Measurements from ENCODE around the gene ARPC1A.

Gene ARPC1A

GRCh38 chr7:99390941-99391602 is 65.4 kb downstream of the ARPC1A start:
- no peak for DNase-seq
- no peak for ATAC-seq

- DNase-seq (no peak), ATAC-seq (no peak)
Measured at GRCh38 chr7:99392046-99392445, 66.3 kb downstream of the ARPC1A start.

GRCh38 chr7:99392659-99393354 is 67.1 kb downstream of the ARPC1A start:
- ATAC-seq (peak; percentile 79), DNase-seq (peak; percentile 79)

- DNase-seq (no peak), ATAC-seq (no peak)
Measured at GRCh38 chr7:99393355-99394187, 67.9 kb downstream of the ARPC1A start.

- ATAC-seq (no peak), DNase-seq (no peak)
Measured at GRCh38 chr7:99394188-99394502, 68.4 kb downstream of the ARPC1A start.

- no peak for ATAC-seq
- DNase-seq: no peak
Measured at GRCh38 chr7:99395616-99396327, 70.1 kb downstream of the ARPC1A start.

GRCh38 chr7:99396418-99397296 is 71.0 kb downstream of the ARPC1A start:
- no peak for ATAC-seq

GRCh38 chr7:99397297-99397983 is 71.7 kb downstream of the ARPC1A start:
- no peak for DNase-seq
- no peak for ATAC-seq

More at GRCh38 chr7:99396418-99397296, 71.0 kb downstream of the ARPC1A start:
- DNase-seq: no peak

- DNase-seq (no peak), ATAC-seq (no peak)
Measured at GRCh38 chr7:99398891-99399445, 73.3 kb downstream of the ARPC1A start.

- no peak for ATAC-seq
Measured at GRCh38 chr7:99399597-99399996, 73.9 kb downstream of the ARPC1A start.

GRCh38 chr7:99402854-99403253 is 77.2 kb downstream of the ARPC1A start:
- DNase-seq: no peak
- ATAC-seq: no peak

More at GRCh38 chr7:99399597-99399996, 73.9 kb downstream of the ARPC1A start:
- DNase-seq: no peak

GRCh38 chr7:99403764-99404163 is 78.1 kb downstream of the ARPC1A start:
- DNase-seq (no peak), ATAC-seq (no peak)

- no peak for ATAC-seq
- no peak for DNase-seq
Measured at GRCh38 chr7:99404235-99404976, 78.7 kb downstream of the ARPC1A start.

GRCh38 chr7:99404977-99405320 is 79.3 kb downstream of the ARPC1A start:
- DNase-seq (no peak), ATAC-seq (no peak)

GRCh38 chr7:99406557-99406956 is 80.9 kb downstream of the ARPC1A start:
- DNase-seq (no peak), ATAC-seq (no peak)

GRCh38 chr7:99407872-99408378 is 82.2 kb downstream of the ARPC1A start:
- DNase-seq (peak; percentile 40), ATAC-seq (peak; percentile 8)

GRCh38 chr7:99408379-99409191 is 82.9 kb downstream of the ARPC1A start, which contains the start of the genes BUD31 and PDAP1:
TSS of gene BUD31 (plus strand) at chr7:99408969. CDS start at chr7:99411093, 2,124 bp downstream.
TSS of gene PDAP1 (minus strand) at chr7:99408597. CDS start at chr7:99408548, 49 bp downstream.
- DNase-seq (peak; percentile 90), ATAC-seq (peak; percentile 86)

- DNase-seq (no peak), ATAC-seq (no peak)
Measured at GRCh38 chr7:99409192-99409572, 83.5 kb downstream of the ARPC1A start.

GRCh38 chr7:99409806-99410205 is 84.1 kb downstream of the ARPC1A start:
- ATAC-seq: no peak
- no peak for DNase-seq

Data from stimulated activated naive CD8-positive, alpha-beta T cell treated with anti-CD3 and anti-CD28 coated beads, Interleukin-15, Interleukin-2, amounts not matched to agents 100 U/mL and 50 U/mL, for 24 hours (primary cell).